ENCODE data around the gene TBCK.

TBCK gene

DNA sequence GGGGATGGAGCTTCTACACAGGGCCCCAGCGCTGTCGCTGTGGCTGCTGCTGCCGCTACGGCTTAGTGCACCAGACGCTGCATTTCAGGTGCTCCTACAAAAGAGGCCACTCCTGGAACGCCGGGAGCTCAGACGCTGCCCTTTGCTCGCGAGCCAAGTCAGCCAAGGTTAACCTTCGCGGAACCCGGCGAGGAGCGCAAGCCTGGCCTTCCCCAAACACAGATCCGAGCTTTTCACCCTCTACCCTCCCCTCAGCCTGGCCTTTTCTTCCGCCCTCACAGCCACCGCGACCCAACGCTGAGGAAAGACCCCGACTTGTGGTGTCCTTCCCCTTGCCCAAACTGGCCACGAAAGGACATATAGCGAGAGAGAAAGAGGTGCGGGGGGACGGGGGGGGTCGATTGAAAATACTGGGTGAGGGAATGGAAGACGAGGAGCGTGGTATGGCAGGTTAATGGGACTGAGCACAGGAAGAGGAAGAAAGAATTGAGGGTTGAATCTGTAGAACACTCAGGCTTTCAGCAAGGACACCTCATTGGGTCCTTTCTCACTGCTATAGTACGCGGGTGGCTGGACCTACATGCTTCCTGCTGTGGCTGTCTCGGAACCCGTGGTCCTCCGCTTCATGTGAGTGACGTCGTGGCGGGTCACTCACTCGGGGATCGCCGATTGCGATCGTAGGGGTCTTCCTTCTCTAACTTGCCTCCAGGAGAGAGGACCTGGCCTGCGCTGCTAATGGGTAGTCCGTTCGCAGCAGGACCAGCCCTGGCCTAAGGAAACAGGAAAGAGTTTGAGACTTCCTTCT lies at the start of gene TBCK, which contains the start of gene AIMP1:
TSS of gene TBCK (minus strand) at position 242 of the 805 bp plus-strand sequence. CDS start 7,249 bp downstream, outside the sequence.
TSS of gene AIMP1 (plus strand) at position 583 of the 805 bp plus-strand sequence. CDS start 8,460 bp downstream, outside the sequence.
- peaks cover 46% of the 10 kb centered on the region for H3K4me1 ChIP-seq (ENCODE audit: insufficient read depth, low read length, poor library complexity, severe bottlenecking)
- H3K36me3 ChIP-seq (ENCODE audit: insufficient read depth, low read length): no peaks in the 10 kb centered on the region
- H3K4me3 ChIP-seq (ENCODE audit: low read length, poor library complexity, severe bottlenecking): peak within 1 kb of the TSS; percentile 92
- no peak for TF ChIP-seq EZH2phosphoT487 (IDR thresholded peaks at IDR 0.05; ENCODE audit: borderline replicate concordance)
- TF ChIP-seq, protein P1, sequence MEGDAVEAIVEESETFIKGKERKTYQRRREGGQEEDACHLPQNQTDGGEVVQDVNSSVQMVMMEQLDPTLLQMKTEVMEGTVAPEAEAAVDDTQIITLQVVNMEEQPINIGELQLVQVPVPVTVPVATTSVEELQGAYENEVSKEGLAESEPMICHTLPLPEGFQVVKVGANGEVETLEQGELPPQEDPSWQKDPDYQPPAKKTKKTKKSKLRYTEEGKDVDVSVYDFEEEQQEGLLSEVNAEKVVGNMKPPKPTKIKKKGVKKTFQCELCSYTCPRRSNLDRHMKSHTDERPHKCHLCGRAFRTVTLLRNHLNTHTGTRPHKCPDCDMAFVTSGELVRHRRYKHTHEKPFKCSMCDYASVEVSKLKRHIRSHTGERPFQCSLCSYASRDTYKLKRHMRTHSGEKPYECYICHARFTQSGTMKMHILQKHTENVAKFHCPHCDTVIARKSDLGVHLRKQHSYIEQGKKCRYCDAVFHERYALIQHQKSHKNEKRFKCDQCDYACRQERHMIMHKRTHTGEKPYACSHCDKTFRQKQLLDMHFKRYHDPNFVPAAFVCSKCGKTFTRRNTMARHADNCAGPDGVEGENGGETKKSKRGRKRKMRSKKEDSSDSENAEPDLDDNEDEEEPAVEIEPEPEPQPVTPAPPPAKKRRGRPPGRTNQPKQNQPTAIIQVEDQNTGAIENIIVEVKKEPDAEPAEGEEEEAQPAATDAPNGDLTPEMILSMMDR (conservative IDR thresholded peaks at IDR 0.05; ENCODE audit: low read length): no peak
- no peaks in the 10 kb centered on the region for H3K9me3 ChIP-seq (ENCODE audit: insufficient read depth, low read depth, low read length)
- H4K20me1 ChIP-seq (ENCODE audit: insufficient read depth, low read length, poor library complexity, severe bottlenecking): peaks cover 24% of the 10 kb centered on the region
- peak within 1 kb of the TSS; percentile 89 for H3K9ac ChIP-seq (ENCODE audit: low read depth, low read length, poor library complexity, severe bottlenecking)
- H2AFZ ChIP-seq (ENCODE audit: low read length): peak within 1 kb of the TSS; percentile 90
- H3K9me2 ChIP-seq (replicated peaks; ENCODE audit: low read depth, low read length): no peaks in the 10 kb centered on the region
- H3K79me2 ChIP-seq (ENCODE audit: insufficient read depth, low read length): peaks cover 80% of the 10 kb centered on the region
- no peaks in the 10 kb centered on the region for H3K27me3 ChIP-seq (ENCODE audit: insufficient read depth, low read length, poor library complexity, severe bottlenecking)
- H3K4me2 ChIP-seq (ENCODE audit: low read depth, low read length, poor library complexity, severe bottlenecking): peak within 1 kb of the TSS; percentile 93
- no peaks in the 10 kb centered on the region for H3F3A ChIP-seq (ENCODE audit: low read depth)

DNA sequence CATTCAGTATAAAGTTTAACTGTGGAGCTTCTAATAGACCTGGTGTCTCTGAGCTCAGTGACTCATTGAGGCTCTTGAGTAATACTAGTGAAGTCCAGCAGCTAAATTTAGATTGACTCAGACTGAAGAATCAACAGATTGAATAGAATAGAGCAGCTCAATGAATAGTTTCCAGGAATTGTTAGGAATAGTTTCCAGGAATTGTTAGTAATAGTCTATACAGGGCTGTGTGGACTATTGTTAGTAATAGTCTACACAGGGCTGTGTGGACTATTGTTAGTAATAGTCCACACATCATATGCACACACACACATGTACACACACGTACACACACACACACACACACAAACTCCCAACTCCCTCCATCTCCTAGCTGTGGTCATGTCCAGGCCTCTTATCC lies 49.6 kb upstream of the TBCK start:
- Histone ChIP-seq H4K20me1 (ENCODE audit: insufficient read depth, low read length, poor library complexity, severe bottlenecking) (no peaks in the 10 kb centered on the region), H2AFZ (ENCODE audit: low read length) (no peak overlapping the region), H3K9me2 (replicated peaks; ENCODE audit: low read depth, low read length) (no peaks in the 10 kb centered on the region), H3K36me3 (ENCODE audit: insufficient read depth, low read length) (no peaks in the 10 kb centered on the region), H3K27me3 (ENCODE audit: insufficient read depth, low read length, poor library complexity, severe bottlenecking) (no peaks in the 10 kb centered on the region), H3F3A (ENCODE audit: low read depth) (no peaks in the 10 kb centered on the region), H3K79me2 (ENCODE audit: insufficient read depth, low read length) (no peaks in the 10 kb centered on the region), H3K4me1 (ENCODE audit: insufficient read depth, low read length, poor library complexity, severe bottlenecking) (peaks cover 3% of the 10 kb centered on the region), H3K9ac (ENCODE audit: low read depth, low read length, poor library complexity, severe bottlenecking) (no peak overlapping the region), H3K9me3 (ENCODE audit: insufficient read depth, low read depth, low read length) (no peaks in the 10 kb centered on the region), H3K4me2 (ENCODE audit: low read depth, low read length, poor library complexity, severe bottlenecking) (no peak overlapping the region), H3K4me3 (ENCODE audit: low read length, poor library complexity, severe bottlenecking) (no peak overlapping the region)
- TF ChIP-seq EZH2phosphoT487 (IDR thresholded peaks at IDR 0.05; ENCODE audit: borderline replicate concordance): no peak
- TF ChIP-seq, protein P1 (conservative IDR thresholded peaks at IDR 0.05; ENCODE audit: low read length): no peak

DNA sequence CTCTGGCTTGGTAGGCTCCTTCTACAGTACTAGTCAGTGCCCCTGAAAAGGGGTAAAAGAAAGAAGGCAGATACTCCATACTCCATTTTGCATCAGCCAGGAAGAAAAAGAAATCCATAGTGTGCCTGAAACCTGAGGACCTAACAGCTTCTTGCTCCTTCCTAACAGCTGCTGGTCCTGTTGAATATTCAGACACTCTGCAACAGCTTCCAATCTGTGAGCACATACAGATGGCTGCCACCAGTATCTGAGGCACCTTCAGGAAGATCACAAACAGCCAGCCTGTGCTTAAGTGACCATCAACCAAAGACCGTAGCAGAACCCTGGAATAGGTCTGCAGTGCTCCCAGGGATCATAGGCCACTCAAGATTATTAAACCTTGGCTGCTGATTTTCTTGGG lies 48.3 kb upstream of the TBCK start:
- Histone ChIP-seq H3K9me3 (ENCODE audit: insufficient read depth, low read depth, low read length) (no peaks in the 10 kb centered on the region), H3K4me1 (ENCODE audit: insufficient read depth, low read length, poor library complexity, severe bottlenecking) (peaks cover 2% of the 10 kb centered on the region), H2AFZ (ENCODE audit: low read length) (peak overlapping the region; percentile 37; the same call in 1 of the 2 replicates), H3K9ac (ENCODE audit: low read depth, low read length, poor library complexity, severe bottlenecking) (no peak overlapping the region), H3K4me2 (ENCODE audit: low read depth, low read length, poor library complexity, severe bottlenecking) (no peak overlapping the region), H3K9me2 (replicated peaks; ENCODE audit: low read depth, low read length) (no peaks in the 10 kb centered on the region), H3K36me3 (ENCODE audit: insufficient read depth, low read length) (no peaks in the 10 kb centered on the region), H4K20me1 (ENCODE audit: insufficient read depth, low read length, poor library complexity, severe bottlenecking) (no peaks in the 10 kb centered on the region), H3K27me3 (ENCODE audit: insufficient read depth, low read length, poor library complexity, severe bottlenecking) (no peaks in the 10 kb centered on the region), H3K79me2 (ENCODE audit: insufficient read depth, low read length) (no peaks in the 10 kb centered on the region), H3K4me3 (ENCODE audit: low read length, poor library complexity, severe bottlenecking) (no peak overlapping the region), H3F3A (ENCODE audit: low read depth) (no peaks in the 10 kb centered on the region)
- TF ChIP-seq, protein P1 (conservative IDR thresholded peaks at IDR 0.05; ENCODE audit: low read length): no peak
- TF ChIP-seq EZH2phosphoT487 (IDR thresholded peaks at IDR 0.05; ENCODE audit: borderline replicate concordance): no peak

All from Loucy (cell line).